ENCODE measurements around the gene IL23R. TPM values are rescaled to one million over a fixed set of nuclear protein-coding genes. Genes with fewer than 3 reads are reported as not detected.
A peak's percentile ranks its signal among the peaks of the same experiment; 100 is the strongest.
"Not testable (repeated sequence)": the region's sequence is repeated elsewhere in the genome, so short reads cannot be mapped to it uniquely, and the experiment has no call there.

IL23R gene
- polyA plus RNA-seq, 12 donors, result 0.04 to 0.37 (median 0.08) TPM; not detected in 7

- no peak for DNase-seq
Observed at GRCh38 chr1:67192902-67193301, 26.6 kb downstream of the IL23R start.

- DNase-seq, result no peak
Observed at GRCh38 chr1:67193704-67194103, 27.4 kb downstream of the IL23R start.

- DNase-seq, result no peak
Observed at GRCh38 chr1:67194209-67194863, 28.1 kb downstream of the IL23R start.

GRCh38 chr1:67200755-67201154 lies 34.5 kb downstream of the IL23R start:
- no peak for DNase-seq

GRCh38 chr1:67201891-67202290 lies 35.6 kb downstream of the IL23R start:
- no peak for DNase-seq

GRCh38 chr1:67204298-67204980 lies 38.2 kb downstream of the IL23R start:
- no peak for DNase-seq

GRCh38 chr1:67207398-67207797 lies 41.1 kb downstream of the IL23R start:
- DNase-seq, result not testable (repeated sequence)

GRCh38 chr1:67208217-67208616 lies 42.0 kb downstream of the IL23R start:
- DNase-seq, result no peak

- DNase-seq, result no peak
Observed at GRCh38 chr1:67209521-67209920, 43.3 kb downstream of the IL23R start.

GRCh38 chr1:67211589-67212563 lies 45.6 kb downstream of the IL23R start:
- peak; percentile 6 for DNase-seq

GRCh38 chr1:67213164-67213563 lies 46.9 kb downstream of the IL23R start:
- no peak for DNase-seq

GRCh38 chr1:67213948-67214347 lies 47.7 kb downstream of the IL23R start:
- DNase-seq, result no peak

- peak; percentile 10 for DNase-seq
Observed at GRCh38 chr1:67214420-67215174, 48.3 kb downstream of the IL23R start.

GRCh38 chr1:67216401-67216800 lies 50.1 kb downstream of the IL23R start:
- DNase-seq, result no peak

GRCh38 chr1:67217417-67217816 lies 51.2 kb downstream of the IL23R start:
- DNase-seq, result peak; percentile 37

GRCh38 chr1:67217938-67218337 lies 51.7 kb downstream of the IL23R start:
- no peak for DNase-seq

GRCh38 chr1:67224856-67225255 lies 58.6 kb downstream of the IL23R start:
- DNase-seq, result no peak

- no peak for DNase-seq
Observed at GRCh38 chr1:67226688-67227087, 60.4 kb downstream of the IL23R start.

- no peak for DNase-seq
Observed at GRCh38 chr1:67227196-67227595, 60.9 kb downstream of the IL23R start.

GRCh38 chr1:67228791-67229190 lies 62.5 kb downstream of the IL23R start:
- DNase-seq, result no peak

- no peak for DNase-seq
Observed at GRCh38 chr1:67230539-67230938, 64.3 kb downstream of the IL23R start.

GRCh38 chr1:67236277-67236676 lies 70.0 kb downstream of the IL23R start:
- no peak for DNase-seq
